Motor neuron (in vitro differentiated cells): Measurements from ENCODE around the gene TXNRD1. TPM values are rescaled to one million over a fixed set of nuclear protein-coding genes. Genes with fewer than 3 reads are reported as not detected.

Experiments used
- ATAC-seq, 8 experiments: fragments of 200-7000 bp; cut with Tn5 transposase; replicated peaks in 6 of 8; 2 replicates each; pipeline ENCODE4 v1.8.0; 2021; ENCODE audit warnings: mild to moderate bottlenecking in 8 of 8, moderate library complexity in 8 of 8
- H3K27ac ChIP-seq, 2 donors: fragments of 250-450 bp; sonication (Bioruptor Pico); 2 replicates each; pipeline ENCODE4 v1.9.0; 2021; ENCODE audit warnings: antibody characterized with exemption in 2 of 2, mild to moderate bottlenecking in 2 of 2, moderate library complexity in 1 of 2
- H3K4me1 ChIP-seq, 2 donors: fragments of 250-450 bp; sonication (Bioruptor Pico); replicated peaks in 1 of 2; 2 replicates each; pipeline ENCODE4 v1.6.1; 2021; ENCODE audit warnings: antibody characterized with exemption in 2 of 2, mild to moderate bottlenecking in 2 of 2, moderate library complexity in 1 of 2
- H3K4me3 ChIP-seq, 5 donors: fragments of 250-450 bp; sonication (Bioruptor Pico); 2 replicates each; pipeline ENCODE4 v1.9.0; 2021; ENCODE audit warnings: antibody characterized with exemption in 5 of 5, mild to moderate bottlenecking in 5 of 5, moderate library complexity in 4 of 5
- WGBS, 10 experiments: fragments of 450-650 bp; shearing (Covaris generic); methylation state at CpG; one replicate each; pipeline ENCODE4 v1.0.0; 2022; 5-methylcytosine and 5-hydroxymethylcytosine counted together
- in situ Hi-C, 9 experiments: fragments of 400-800 bp; cut with MboI; loops; one replicate each; pipeline ENCODE4 v1.15.0; 2021; ENCODE audit warnings: low sequenced_read_pairs in 9 of 9, low pct_unique_long_range_greater_than_20kb in 2 of 9; ENCODE audit not compliant: unreplicated experiment in 9 of 9
- total RNA-seq, 8 experiments: library from RNA; unstranded; fragments of 300-600 nt; gene quantifications; 2 replicates each; pipeline versions ENCODE4 v1.2.3 to v1.2.4, GENCODE V29; 2022

TXNRD1 gene
- total RNA-seq, 8 experiments from 2014 or later: 42.8 to 219 (median 87.5) TPM

DNA sequence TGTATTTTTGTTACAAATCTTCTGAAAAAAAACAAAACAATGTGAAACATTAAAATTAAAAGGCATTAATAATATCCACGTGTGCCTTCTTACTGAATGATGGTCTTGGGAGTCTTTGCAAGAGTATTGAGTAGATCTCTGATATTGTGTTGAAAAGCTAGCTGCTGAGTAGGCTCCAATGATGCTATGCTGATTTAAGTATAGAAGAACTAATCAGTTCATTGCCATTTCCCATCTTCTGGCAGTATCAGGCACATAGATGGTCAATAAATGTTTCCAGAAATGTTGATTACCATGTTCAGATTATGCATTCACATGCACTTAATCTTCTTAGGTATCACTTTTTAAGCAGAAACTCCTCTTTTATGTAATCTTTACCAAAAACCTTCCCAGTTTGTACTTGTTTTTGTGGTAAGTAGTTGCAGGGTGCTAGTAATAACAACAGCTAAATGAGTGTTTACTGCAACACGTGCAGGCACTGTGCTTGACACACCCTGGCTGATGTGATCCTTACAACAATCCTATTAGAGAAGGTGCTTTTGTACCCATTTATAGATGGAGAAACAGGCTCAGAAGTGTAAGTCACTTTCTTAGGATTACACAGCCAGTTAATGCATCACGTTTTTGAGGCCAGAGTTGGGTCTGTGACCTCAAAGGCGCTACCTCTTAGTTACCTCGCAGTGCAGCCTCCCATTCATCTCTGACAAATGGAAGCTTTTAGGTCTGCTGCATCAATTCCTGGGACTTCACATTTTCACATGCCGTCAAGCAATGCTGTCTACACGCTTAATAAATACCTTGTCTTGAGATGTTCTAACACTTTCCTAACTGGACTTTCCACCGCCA lies 134.9 kb downstream of the TXNRD1 start:
- no peak for ATAC-seq
- in situ Hi-C loops: loop anchor here in 3 of 9 experiments (25.0 kb wide), 4 partner anchors 138 to 712 kb away; partner anchors contain the start of gene TXNRD1 (in 1 of the 3)
- 58 to 92% (median 86%) methylated on average over 1 to 8 of the region's 8 CpGs; no CpG with 5 or more reads in 1 of the 10 experiments for WGBS, 10 experiments
- Histone ChIP-seq H3K4me1 (peaks cover 0 to 2% of the 10 kb centered on the region in 2 donors), H3K4me3 (no peak overlapping the region), H3K27ac (no peak overlapping the region)

GRCh38 chr12:104351057-104351983 lies 135.7 kb downstream of the TXNRD1 start:
- Histone ChIP-seq H3K27ac (no peak overlapping the region), H3K4me3 (no peak overlapping the region), H3K4me1 (peaks cover 0 to 2% of the 10 kb centered on the region in 2 donors)
- in situ Hi-C loops: loop anchor here in 3 of 9 experiments (25.0 kb wide), 4 partner anchors 139 to 711 kb away; partner anchors contain the start of gene TXNRD1 (in 1 of the 3)
- WGBS, 10 experiments: 64 to 100% (median 100%) methylated on average over 1 to 4 of the region's 4 CpGs; no CpG with 5 or more reads in 4 of the 10 experiments
- ATAC-seq: peak in 2 of 8 experiments; percentile 8 to 31

GRCh38 chr12:104352106-104352713 lies 136.6 kb downstream of the TXNRD1 start:
- Histone ChIP-seq H3K4me3 (no peak overlapping the region), H3K27ac (no peak overlapping the region), H3K4me1 (peaks cover 0 to 2% of the 10 kb centered on the region in 2 donors)
- in situ Hi-C loops: loop anchor here in 3 of 9 experiments (25.0 kb wide), 4 partner anchors 140 to 710 kb away; partner anchors contain the start of gene TXNRD1 (in 1 of the 3)
- WGBS, 10 experiments: 44 to 100% (median 90%) methylated on average over 1 to 3 of the region's 3 CpGs; no CpG with 5 or more reads in 1 of the 10 experiments
- peak in 3 of 8 experiments; percentile 17 to 42 (median 37) for ATAC-seq

DNA sequence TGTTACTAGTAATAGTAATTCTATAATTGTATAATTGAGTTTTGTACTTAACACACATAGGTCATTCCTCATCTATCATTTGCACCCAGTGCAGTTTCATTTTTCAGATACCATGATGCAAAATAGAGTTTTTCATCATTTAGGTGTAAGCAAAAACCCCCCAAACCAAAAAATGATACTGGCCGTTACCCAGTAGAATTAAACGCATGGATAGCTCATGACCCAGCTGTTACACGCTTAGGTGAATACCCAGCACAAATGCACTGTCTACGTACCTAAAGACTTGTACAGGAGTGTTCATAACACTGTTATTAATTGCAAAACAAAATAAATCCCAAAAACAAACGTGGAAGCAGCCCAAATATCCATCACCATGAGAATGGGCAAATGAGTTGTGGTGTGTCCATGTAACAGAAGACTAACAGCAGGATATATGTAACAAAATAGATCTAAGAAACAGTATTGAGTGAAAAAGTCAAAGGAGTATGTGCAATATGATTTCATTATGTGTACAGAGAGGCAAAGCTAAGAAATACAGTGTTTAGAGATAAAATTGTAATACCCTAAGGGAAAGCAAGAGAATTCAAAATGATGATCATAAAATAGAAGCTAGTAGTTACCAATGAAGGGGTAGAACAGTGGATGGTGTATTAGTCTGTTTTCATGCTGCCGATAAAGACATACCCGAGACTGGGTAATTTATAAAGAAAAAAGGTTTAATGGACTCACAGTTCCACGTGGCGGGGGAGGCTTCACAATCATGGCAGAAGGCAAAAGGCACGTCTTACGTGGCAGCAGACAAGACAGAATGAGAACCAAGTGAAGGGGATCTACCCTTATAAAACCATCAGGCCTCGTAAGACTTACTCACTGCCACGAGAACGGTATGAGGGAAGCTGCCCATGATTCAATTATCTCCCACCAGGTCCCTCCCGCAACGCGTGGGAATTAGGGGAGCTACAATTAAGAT lies 137.7 kb downstream of the TXNRD1 start:
- Histone ChIP-seq H3K4me1 (peaks cover 0 to 2% of the 10 kb centered on the region in 2 donors), H3K27ac (no peak overlapping the region), H3K4me3 (no peak overlapping the region)
- in situ Hi-C loops: loop anchor here in 3 of 9 experiments (25.0 kb wide), 4 partner anchors 141 to 709 kb away; partner anchors contain the start of gene TXNRD1 (in 1 of the 3)
- 86 to 100% (median 96%) methylated on average over 3 to 13 of the region's 17 CpGs for WGBS, 10 experiments
- no peak for ATAC-seq

DNA sequence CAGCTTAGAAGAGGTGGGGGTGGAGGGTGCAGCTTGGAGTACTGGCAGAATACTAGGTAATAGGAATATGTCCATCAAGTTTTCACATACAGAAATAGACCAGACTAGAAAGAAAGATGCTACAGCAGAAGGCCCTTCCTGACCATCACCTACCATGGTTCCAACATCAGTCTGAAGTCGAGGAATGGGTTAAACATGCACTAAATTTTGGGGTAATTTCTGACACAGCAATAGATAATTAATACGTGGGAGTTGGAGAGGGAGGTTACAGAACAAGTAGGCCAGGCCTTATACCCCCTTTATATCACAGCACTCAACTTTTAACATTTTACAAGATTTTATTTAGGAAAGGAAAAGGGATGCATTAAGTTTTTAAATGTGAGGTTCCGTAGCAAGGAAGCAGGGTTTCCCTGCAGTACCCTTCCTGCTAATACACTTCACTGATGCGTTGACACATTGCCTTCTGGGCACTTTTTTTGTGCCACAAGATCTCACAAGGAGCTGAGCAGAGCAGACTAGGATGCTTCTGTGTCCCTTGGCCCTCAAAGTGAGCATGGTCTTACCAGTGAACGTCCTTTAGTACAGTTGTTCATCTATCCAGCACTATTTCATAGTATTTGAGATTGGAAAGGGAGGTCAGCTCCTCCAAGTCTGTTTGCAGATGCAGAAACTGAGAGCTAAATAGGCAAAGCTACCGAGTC lies 138.7 kb downstream of the TXNRD1 start:
- Histone ChIP-seq H3K4me3 (no peak overlapping the region), H3K4me1 (peaks cover 0 to 2% of the 10 kb centered on the region in 2 donors), H3K27ac (no peak overlapping the region)
- WGBS, 10 experiments: 60 to 100% (median 92%) methylated on average over 1 to 6 of the region's 6 CpGs; no CpG with 5 or more reads in 1 of the 10 experiments
- in situ Hi-C loops: loop anchor here in 3 of 9 experiments (25.0 kb wide), 4 partner anchors 142 to 708 kb away; partner anchors contain the start of gene TXNRD1 (in 1 of the 3)
- ATAC-seq: no peak

DNA sequence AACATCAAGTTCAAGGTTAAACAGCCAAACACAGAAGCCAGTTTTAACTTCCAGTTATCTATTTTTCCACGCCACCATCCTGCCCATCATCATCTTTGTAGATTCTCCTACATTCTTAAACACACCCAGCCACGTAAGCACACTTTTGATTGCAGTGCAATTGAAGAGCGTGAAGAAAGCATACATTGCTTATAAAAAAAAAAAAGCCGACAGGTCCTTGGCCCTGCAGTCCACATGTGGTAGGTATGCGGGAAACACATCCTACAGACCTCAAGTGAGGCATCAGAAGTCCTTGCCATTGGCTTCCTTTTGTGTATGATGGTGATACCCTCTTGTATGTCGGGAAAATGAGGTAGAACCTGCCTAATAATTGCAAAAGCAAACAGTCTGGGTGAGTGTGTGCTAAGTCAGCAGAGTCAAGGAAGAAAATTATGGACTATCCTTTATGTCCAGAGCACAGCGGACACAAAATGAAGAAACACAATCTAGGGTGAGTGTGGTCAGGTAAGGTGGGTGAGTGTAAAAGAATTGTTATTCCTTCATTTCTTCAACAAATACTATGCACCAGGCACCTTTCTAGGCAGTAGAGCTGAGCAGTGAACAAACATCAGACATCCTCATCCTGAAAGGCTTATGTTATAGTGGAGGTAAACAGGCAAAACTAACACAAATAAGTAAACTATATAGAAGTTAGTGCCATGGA lies 139.4 kb downstream of the TXNRD1 start:
- Histone ChIP-seq H3K4me3 (no peak overlapping the region), H3K27ac (no peak overlapping the region), H3K4me1 (peaks cover 0 to 2% of the 10 kb centered on the region in 2 donors)
- in situ Hi-C loops: loop anchor here in 3 of 9 experiments (25.0 kb wide), 4 partner anchors 143 to 707 kb away; partner anchors contain the start of gene TXNRD1 (in 1 of the 3)
- WGBS, 10 experiments: 73 to 100% (median 92%) methylated on average over 1 to 7 of the region's 7 CpGs; no CpG with 5 or more reads in 1 of the 10 experiments
- ATAC-seq: no peak

- H3K4me1 ChIP-seq: peaks cover 0 to 2% of the 10 kb centered on the region in 2 donors
- in situ Hi-C loops: loop anchor here in 3 of 9 experiments (25.0 kb wide), 4 partner anchors 143 to 707 kb away; partner anchors contain the start of gene TXNRD1 (in 1 of the 3)
- H3K4me3 ChIP-seq: no peak overlapping the region
- 80 to 100% (median 95%) methylated on average over 1 to 3 of the region's 3 CpGs; no CpG with 5 or more reads in 4 of the 10 experiments for WGBS, 10 experiments
- H3K27ac ChIP-seq: no peak overlapping the region
- peak in 1 of 8 experiments; percentile 4 for ATAC-seq
Observed at GRCh38 chr12:104355630-104356029, 140.1 kb downstream of the TXNRD1 start.

GRCh38 chr12:104356231-104357115 lies 140.9 kb downstream of the TXNRD1 start:
- Histone ChIP-seq H3K4me3 (no peak overlapping the region), H3K27ac (no peak overlapping the region), H3K4me1 (no peaks in the 10 kb centered on the region)
- no peak for ATAC-seq
- in situ Hi-C loops: loop anchor here in 3 of 9 experiments (25.0 kb wide), 4 partner anchors 144 to 706 kb away; partner anchors contain the start of gene TXNRD1 (in 1 of the 3)
- 50 to 100% (median 90%) methylated on average over 1 to 14 of the region's 17 CpGs; no CpG with 5 or more reads in 2 of the 10 experiments for WGBS, 10 experiments

DNA sequence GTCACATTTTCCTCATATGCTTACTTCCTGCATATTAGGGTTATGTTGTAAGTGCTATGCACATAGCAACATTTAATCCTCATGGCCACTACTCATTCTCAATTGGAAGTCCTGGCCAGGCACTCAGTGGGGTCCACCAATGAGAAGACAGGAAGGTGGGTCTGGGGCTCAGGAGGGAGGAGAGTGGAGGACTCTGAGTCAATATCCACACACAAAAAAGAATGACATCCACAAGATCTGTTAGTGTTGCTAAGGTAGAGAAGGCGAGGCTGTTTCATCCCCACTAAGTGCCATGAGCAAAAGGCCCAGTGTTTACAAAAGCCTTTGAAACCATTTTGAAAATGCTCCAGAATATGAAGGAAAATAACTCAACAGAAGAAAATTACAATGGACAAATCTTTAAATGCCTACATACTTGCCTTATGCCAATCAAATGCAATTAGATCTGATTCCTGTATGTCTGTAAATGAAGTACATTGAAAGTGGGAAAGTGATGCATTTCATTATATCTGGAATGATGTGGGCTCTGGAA lies 141.9 kb downstream of the TXNRD1 start:
- H3K4me3 ChIP-seq: no peak overlapping the region
- peak in 4 of 8 experiments; percentile 28 to 55 (median 50) for ATAC-seq

More for the DNA sequence above, 141.9 kb downstream of the TXNRD1 start:
- no peak overlapping the region for H3K27ac ChIP-seq
- in situ Hi-C loops: loop anchor here in 3 of 9 experiments (25.0 kb wide), 4 partner anchors 145 to 705 kb away; partner anchors contain the start of gene TXNRD1 (in 1 of the 3)
- no peaks in the 10 kb centered on the region for H3K4me1 ChIP-seq
- 89 to 100% (median 90%) methylated on average over 1 of the region's 1 CpG; no CpG with 5 or more reads in 7 of the 10 experiments for WGBS, 10 experiments
